OCI-M2 (cell line): ENCODE results near the gene GSE1.

ENCODE experiments used
- DNase-seq: peaks from one replicate; lab custom pipeline; 2025; ENCODE audit not compliant: unreplicated experiment; lab: John Stamatoyannopoulos, UW

Gene GSE1

GRCh38 chr16:85674828-85675227 is 61.7 kb downstream of the GSE1 start:
- no peak for DNase-seq

- DNase-seq, result no peak
Observed at GRCh38 chr16:85675251-85675874, 62.2 kb downstream of the GSE1 start.

GRCh38 chr16:85676466-85676865 is 63.3 kb downstream of the GSE1 start:
- no peak for DNase-seq

GRCh38 chr16:85677383-85677967 is 64.4 kb downstream of the GSE1 start:
- DNase-seq, result no peak

GRCh38 chr16:85678016-85678415 is 64.9 kb downstream of the GSE1 start:
- no peak for DNase-seq

- no peak for DNase-seq
Observed at GRCh38 chr16:85678821-85679220, 65.7 kb downstream of the GSE1 start.

- DNase-seq, result no peak
Observed at GRCh38 chr16:85679870-85680269, 66.7 kb downstream of the GSE1 start.

GRCh38 chr16:85680352-85680944 is 67.3 kb downstream of the GSE1 start:
- no peak for DNase-seq

GRCh38 chr16:85681255-85681654 is 68.1 kb downstream of the GSE1 start:
- DNase-seq, result no peak

- DNase-seq, result no peak
Observed at GRCh38 chr16:85682516-85682915, 69.4 kb downstream of the GSE1 start.

GRCh38 chr16:85683363-85683762 is 70.2 kb downstream of the GSE1 start:
- DNase-seq, result no peak

GRCh38 chr16:85685251-85685650 is 72.1 kb downstream of the GSE1 start:
- no peak for DNase-seq

- no peak for DNase-seq
Observed at GRCh38 chr16:85686912-85687591, 73.9 kb downstream of the GSE1 start.

GRCh38 chr16:85687651-85688471 is 74.7 kb downstream of the GSE1 start:
- no peak for DNase-seq

GRCh38 chr16:85688586-85689284 is 75.6 kb downstream of the GSE1 start, which contains the start of gene GINS2:
Gene GINS2 (minus strand): TSS chr16:85688954. CDS start chr16:85688898, 56 bp downstream.
- peak; percentile 6 for DNase-seq

GRCh38 chr16:85689285-85689949 is 76.3 kb downstream of the GSE1 start:
- no peak for DNase-seq

- DNase-seq, result no peak
Observed at GRCh38 chr16:85689950-85690320, 76.8 kb downstream of the GSE1 start.

GRCh38 chr16:85690469-85691064 is 77.4 kb downstream of the GSE1 start:
- no peak for DNase-seq
